RCC 7860 (cell line): ENCODE results near the gene USP54.
"Not testable (repeated sequence)": the region's sequence is repeated elsewhere in the genome, so short reads cannot be mapped to it uniquely, and the experiment has no call there.

ENCODE experiments used
- DNase-seq: peaks from one replicate; pipeline ENCODE4 v3.0.0-alpha.2; 2015; ENCODE audit warnings: low spot score
- FAIRE-seq: peaks from 2 replicates; lab custom pipeline; 2012; peaks lifted over from hg19 to GRCh38; lab: Jason Lieb, UNC

Gene USP54

GRCh38 chr10:73590881-73591799, at the start of gene USP54:
TSS of gene USP54 (minus strand) at chr10:73591342. CDS start at chr10:73575658, 15,684 bp downstream.
- FAIRE-seq = peak; percentile 95
- peak; percentile 86 for DNase-seq

- DNase-seq (no peak), FAIRE-seq (no peak)
These were observed 48.1 kb upstream of the USP54 start for GRCh38 chr10:73639286-73639685.

- FAIRE-seq (no peak), DNase-seq (no peak)
These were observed 44.6 kb upstream of the USP54 start for GRCh38 chr10:73635781-73636180.

GRCh38 chr10:73634421-73634820, 43.3 kb upstream of the USP54 start:
- DNase-seq (no peak), FAIRE-seq (no peak)

- FAIRE-seq = no peak
- no peak for DNase-seq
These were observed 38.0 kb upstream of the USP54 start for GRCh38 chr10:73629165-73629564.

- FAIRE-seq (no peak), DNase-seq (no peak)
These were observed 37.3 kb upstream of the USP54 start for GRCh38 chr10:73628405-73628804.

- FAIRE-seq (no peak), DNase-seq (no peak)
These were observed 36.2 kb upstream of the USP54 start for GRCh38 chr10:73627300-73627699.

GRCh38 chr10:73625884-73626752, 35.0 kb upstream of the USP54 start:
- FAIRE-seq = peak; percentile 77
- DNase-seq = peak; percentile 97

GRCh38 chr10:73625004-73625883, 34.1 kb upstream of the USP54 start:
- peak; percentile 21 for FAIRE-seq
- DNase-seq = peak; percentile 21

GRCh38 chr10:73623056-73623455, 31.9 kb upstream of the USP54 start:
- peak; percentile 81 for DNase-seq
- FAIRE-seq = peak; percentile 76

GRCh38 chr10:73620974-73621373, 29.8 kb upstream of the USP54 start:
- not testable (repeated sequence) for FAIRE-seq, DNase-seq

- DNase-seq, FAIRE-seq: not testable (repeated sequence)
These were observed 26.0 kb upstream of the USP54 start for GRCh38 chr10:73617143-73617542.

- no peak for DNase-seq
- no peak for FAIRE-seq
These were observed 23.6 kb upstream of the USP54 start for GRCh38 chr10:73614720-73615119.

GRCh38 chr10:73609116-73609515, 18.0 kb upstream of the USP54 start:
- DNase-seq (no peak), FAIRE-seq (no peak)

GRCh38 chr10:73601486-73601921, 10.4 kb upstream of the USP54 start:
- FAIRE-seq (peak; percentile 16), DNase-seq (peak; percentile 50)

GRCh38 chr10:73597346-73597745, 6.2 kb upstream of the USP54 start:
- FAIRE-seq (peak; percentile 95), DNase-seq (peak; percentile 81)

- no peak for FAIRE-seq
These were observed 2.7 kb upstream of the USP54 start for GRCh38 chr10:73593812-73594211.

GRCh38 chr10:73593110-73593509, 2.0 kb upstream of the USP54 start:
- no peak for FAIRE-seq

More at GRCh38 chr10:73593812-73594211, 2.7 kb upstream of the USP54 start:
- DNase-seq = no peak

GRCh38 chr10:73591935-73592699, 975 bp upstream of the USP54 start:
- peak; percentile 89 for FAIRE-seq
- peak; percentile 67 for DNase-seq

More at GRCh38 chr10:73593110-73593509, 2.0 kb upstream of the USP54 start:
- DNase-seq = no peak
